ENCODE data around the gene COA5. TPM values are rescaled to one million over a fixed set of nuclear protein-coding genes. Genes with fewer than 3 reads are reported as not detected.
"Not testable (repeated sequence)": the region's sequence is repeated elsewhere in the genome, so short reads cannot be mapped to it uniquely, and the experiment has no call there.

Gene COA5
- polyA plus RNA-seq, 1 of the 3 experiments (the other 2 are of a cell fraction), result 40.3 TPM

DNA sequence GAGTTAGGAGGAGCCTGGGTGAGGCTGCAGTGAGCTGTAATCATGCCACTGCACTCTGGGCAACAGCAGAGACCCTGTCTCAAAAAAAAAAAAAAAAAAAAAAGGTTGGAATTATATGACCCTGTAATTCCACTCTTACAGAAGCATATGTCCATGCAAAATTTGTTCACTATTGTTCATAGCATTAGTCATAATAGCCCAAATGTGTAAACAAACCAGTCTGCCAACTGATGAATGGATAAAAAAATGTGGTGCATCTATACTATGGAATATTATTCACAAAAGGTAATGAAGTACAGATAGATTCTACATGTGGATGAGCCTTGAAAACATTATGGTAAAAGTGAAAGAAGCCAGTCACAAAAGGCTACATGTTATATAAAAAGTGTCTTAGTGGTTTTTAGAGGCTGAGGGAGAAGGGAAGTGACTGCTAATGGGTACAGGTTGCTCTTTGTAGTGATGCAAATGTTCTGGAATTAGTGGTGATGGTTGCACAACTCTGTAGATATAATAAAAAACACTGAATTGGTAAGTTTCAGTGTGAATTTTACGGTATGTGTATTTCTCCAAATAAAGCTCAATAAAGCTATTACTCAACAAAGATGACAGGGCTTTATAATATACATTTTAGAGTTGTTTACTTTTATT, 9.4 kb downstream of the COA5 start:
- no peak for DNase-seq
- peaks cover 45 to 61% of the 10 kb centered on the region in 2 experiments for H3K36me3 ChIP-seq (replicated peaks in 1 of 2; ENCODE audit: control insufficient read depth in 1 of 2, insufficient read depth in 2 of 2, low read length in 1 of 2)
- H3K4me2 ChIP-seq, result no peak overlapping the region
- no peaks in the 10 kb centered on the region for H3K27me3 ChIP-seq (ENCODE audit: insufficient read depth)
- H2AFZ ChIP-seq (ENCODE audit: low read depth), result no peak overlapping the region
- no peaks in the 10 kb centered on the region for H4K20me1 ChIP-seq (ENCODE audit: insufficient read depth)
- H3K79me2 ChIP-seq (ENCODE audit: insufficient read depth), result peaks cover 6% of the 10 kb centered on the region; the same call in 1 of the 2 replicates
- H3K9me3 ChIP-seq, result no peaks in the 10 kb centered on the region
- 100% methylated on average over 1 of the region's 1 CpG for WGBS (ENCODE audit: low lambda C conversion rate)
- H3K4me1 ChIP-seq (ENCODE audit: control insufficient read depth in 1 of 2, insufficient read depth in 2 of 2, low read depth in 1 of 2, low read length in 1 of 2), result peaks cover 0 to 3% of the 10 kb centered on the region in 2 experiments; a peak in 2 of 4 replicates
- ChIA-PET CTCF (interaction anchor here (1.6 kb wide), 1 partner anchor 186 kb away, joined by 12 read pairs; no protein-coding TSS in a partner anchor), POLR2A (interaction anchor here (1.1 kb wide), 1 partner anchor 14 kb away, joined by 4 read pairs; no protein-coding TSS in a partner anchor)
- no peak for TF ChIP-seq NFIC (IDR thresholded peaks at IDR 0.05; ENCODE audit: borderline replicate concordance)
- TF ChIP-seq SIN3A (IDR thresholded peaks at IDR 0.05; ENCODE audit: borderline replicate concordance, low read depth, low read length), result no peak
- no peak for TF ChIP-seq RCOR1 (IDR thresholded peaks at IDR 0.05; ENCODE audit: low read length)
- no peak for TF ChIP-seq MXI1 (IDR thresholded peaks at IDR 0.05; ENCODE audit: low read depth, low read length)
- TF ChIP-seq YY1 (IDR thresholded peaks at IDR 0.05; ENCODE audit: low read depth), result no peak
- TF ChIP-seq GATA2 (CRISPR knock-in tag; IDR thresholded peaks at IDR 0.05), result no peak
- no peak for TF ChIP-seq SMC3 (IDR thresholded peaks at IDR 0.05; ENCODE audit: low read depth, low read length)
- no peak for TF ChIP-seq FOXM1 (IDR thresholded peaks at IDR 0.05; ENCODE audit: low read depth)
- no peak for TF ChIP-seq GABPA (IDR thresholded peaks at IDR 0.05; ENCODE audit: low read depth)
- TF ChIP-seq, protein P1, sequence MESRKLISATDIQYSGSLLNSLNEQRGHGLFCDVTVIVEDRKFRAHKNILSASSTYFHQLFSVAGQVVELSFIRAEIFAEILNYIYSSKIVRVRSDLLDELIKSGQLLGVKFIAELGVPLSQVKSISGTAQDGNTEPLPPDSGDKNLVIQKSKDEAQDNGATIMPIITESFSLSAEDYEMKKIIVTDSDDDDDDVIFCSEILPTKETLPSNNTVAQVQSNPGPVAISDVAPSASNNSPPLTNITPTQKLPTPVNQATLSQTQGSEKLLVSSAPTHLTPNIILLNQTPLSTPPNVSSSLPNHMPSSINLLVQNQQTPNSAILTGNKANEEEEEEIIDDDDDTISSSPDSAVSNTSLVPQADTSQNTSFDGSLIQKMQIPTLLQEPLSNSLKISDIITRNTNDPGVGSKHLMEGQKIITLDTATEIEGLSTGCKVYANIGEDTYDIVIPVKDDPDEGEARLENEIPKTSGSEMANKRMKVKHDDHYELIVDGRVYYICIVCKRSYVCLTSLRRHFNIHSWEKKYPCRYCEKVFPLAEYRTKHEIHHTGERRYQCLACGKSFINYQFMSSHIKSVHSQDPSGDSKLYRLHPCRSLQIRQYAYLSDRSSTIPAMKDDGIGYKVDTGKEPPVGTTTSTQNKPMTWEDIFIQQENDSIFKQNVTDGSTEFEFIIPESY (IDR thresholded peaks at IDR 0.05; ENCODE audit: borderline replicate concordance, low read depth), result no peak
- no peak for TF ChIP-seq RAD21 (IDR thresholded peaks at IDR 0.05; ENCODE audit: low read length)
- no peak for TF ChIP-seq RFX5 (IDR thresholded peaks at IDR 0.05; ENCODE audit: low read length)
- TF ChIP-seq, protein P2, sequence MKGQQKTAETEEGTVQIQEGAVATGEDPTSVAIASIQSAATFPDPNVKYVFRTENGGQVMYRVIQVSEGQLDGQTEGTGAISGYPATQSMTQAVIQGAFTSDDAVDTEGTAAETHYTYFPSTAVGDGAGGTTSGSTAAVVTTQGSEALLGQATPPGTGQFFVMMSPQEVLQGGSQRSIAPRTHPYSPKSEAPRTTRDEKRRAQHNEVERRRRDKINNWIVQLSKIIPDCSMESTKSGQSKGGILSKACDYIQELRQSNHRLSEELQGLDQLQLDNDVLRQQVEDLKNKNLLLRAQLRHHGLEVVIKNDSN (IDR thresholded peaks at IDR 0.05; ENCODE audit: borderline replicate concordance, low read depth), result no peak
- no peak for TF ChIP-seq FOSL2 (IDR thresholded peaks at IDR 0.05; ENCODE audit: borderline replicate concordance, low read depth)
- no peak for TF ChIP-seq NRF1 (IDR thresholded peaks at IDR 0.05; ENCODE audit: low read depth, low read length)
- TF ChIP-seq JUND (IDR thresholded peaks at IDR 0.05), result no peak
- TF ChIP-seq TEAD4 (IDR thresholded peaks at IDR 0.05; ENCODE audit: borderline replicate concordance, insufficient read depth), result no peak
- TF ChIP-seq, protein P3, sequence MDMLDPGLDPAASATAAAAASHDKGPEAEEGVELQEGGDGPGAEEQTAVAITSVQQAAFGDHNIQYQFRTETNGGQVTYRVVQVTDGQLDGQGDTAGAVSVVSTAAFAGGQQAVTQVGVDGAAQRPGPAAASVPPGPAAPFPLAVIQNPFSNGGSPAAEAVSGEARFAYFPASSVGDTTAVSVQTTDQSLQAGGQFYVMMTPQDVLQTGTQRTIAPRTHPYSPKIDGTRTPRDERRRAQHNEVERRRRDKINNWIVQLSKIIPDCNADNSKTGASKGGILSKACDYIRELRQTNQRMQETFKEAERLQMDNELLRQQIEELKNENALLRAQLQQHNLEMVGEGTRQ (IDR thresholded peaks at IDR 0.05; ENCODE audit: borderline replicate concordance, low read depth, low read length), result no peak
- H3K9ac ChIP-seq, result no peak overlapping the region
- H3K9me2 ChIP-seq, result no peaks in the 10 kb centered on the region
- peaks cover 27% of the 10 kb centered on the region for H3F3A ChIP-seq (replicated peaks; ENCODE audit: insufficient read depth)
- no peak overlapping the region for H3K4me3 ChIP-seq (ENCODE audit: low read depth in 2 of 2, low read length in 1 of 2)
- peak overlapping the region in 1 of 2 experiments; percentile 11; a peak in 1 of 4 replicates for H3K27ac ChIP-seq (ENCODE audit: low read depth in 2 of 2, low read length in 1 of 2)

DNA sequence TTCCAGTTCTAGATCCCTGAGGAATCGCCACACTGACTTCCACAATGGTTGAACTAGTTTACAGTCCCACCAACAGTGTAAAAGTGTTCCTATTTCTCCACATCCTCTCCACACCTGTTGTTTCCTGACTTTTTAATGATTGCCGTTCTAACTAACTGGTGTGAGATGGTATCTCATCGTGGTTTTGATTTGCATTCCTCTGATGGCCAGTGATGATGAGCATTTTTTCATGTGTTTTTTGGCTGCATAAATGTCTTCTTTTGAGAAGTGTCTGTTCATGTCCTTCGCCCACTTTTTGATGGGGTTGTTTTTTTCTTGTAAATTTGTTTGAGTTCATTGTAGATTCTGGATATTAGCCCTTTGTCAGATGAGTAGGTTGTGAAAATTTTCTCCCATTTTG, 13.6 kb downstream of the COA5 start:
- H2AFZ ChIP-seq (ENCODE audit: low read depth); H3K27ac ChIP-seq (ENCODE audit: low read depth in 2 of 2, low read length in 1 of 2); H3K79me2 ChIP-seq (ENCODE audit: insufficient read depth); DNase-seq; H3K9ac ChIP-seq; H3K27me3 ChIP-seq (ENCODE audit: insufficient read depth); H4K20me1 ChIP-seq (ENCODE audit: insufficient read depth); H3K4me1 ChIP-seq (ENCODE audit: control insufficient read depth in 1 of 2, insufficient read depth in 2 of 2, low read depth in 1 of 2, low read length in 1 of 2); H3K4me3 ChIP-seq (ENCODE audit: low read depth in 2 of 2, low read length in 1 of 2); H3K4me2 ChIP-seq; POLR2A ChIA-PET; CTCF ChIA-PET; H3K9me2 ChIP-seq; H3K9me3 ChIP-seq: not testable (repeated sequence)
- Histone ChIP-seq H3F3A (replicated peaks; ENCODE audit: insufficient read depth) (peaks cover 16% of the 10 kb centered on the region), H3K36me3 (replicated peaks in 1 of 2; ENCODE audit: control insufficient read depth in 1 of 2, insufficient read depth in 2 of 2, low read length in 1 of 2) (peaks cover 22 to 38% of the 10 kb centered on the region in 2 experiments)
- WGBS (ENCODE audit: low lambda C conversion rate), result 90% methylated on average over 4 of the region's 4 CpGs
